HepG2 (cell line): ENCODE results near the gene STRN4. TPM values are rescaled to one million over a fixed set of nuclear protein-coding genes. Genes with fewer than 3 reads are reported as not detected.

ENCODE experiments used
- ATAC-seq: fragments of 200-7000 bp; cut with Tn5 transposase; 3 replicates; pipeline ENCODE4 v1.9.1; 2020; ENCODE audit warnings: mild to moderate bottlenecking, moderate library complexity
- BruUV-seq: library from RNA; stranded (reverse); fragments of 400-500 nt; replicated peaks from 2 replicates; lab custom pipeline; 2021; lab: Mats Ljungman, UMichigan
- CTCF ChIA-PET: fragments of 300-600 bp; formaldehyde crosslinking; extraction: SDS; loops from one replicate; lab custom pipeline; 2021; ENCODE audit warnings: low total read pairs, inconsistent platforms, low intra/inter-chr PET ratio; lab: Yijun Ruan, JAX
- POLR2A ChIA-PET: fragments of 350-600 bp; sonication (Branson Sonifier 250); formaldehyde crosslinking; loops from one replicate; lab custom pipeline; 2020; ENCODE audit warnings: antibody characterized with exemption, inconsistent platforms; lab: Yijun Ruan, JAX
- DNase-seq: peaks from one replicate; pipeline ENCODE4 v3.0.0-alpha.2; 2015; ENCODE audit warnings: low spot score
- FAIRE-seq: peaks from 3 replicates; lab custom pipeline; 2011; peaks lifted over from hg19 to GRCh38; lab: Jason Lieb, UNC
- H2AFZ ChIP-seq: one replicate; pipeline ENCODE4 v1.6.1; 2011; ENCODE audit warnings: low read length, inconsistent platforms
- H3K27ac ChIP-seq: fragments of 300-600 bp; 3 replicates; pipeline ENCODE4 v1.8.0; 2011; ENCODE audit warnings: mixed run types, mild to moderate bottlenecking, mixed read lengths, low read length, inconsistent platforms; ENCODE audit not compliant: insufficient read depth; ENCODE audit errors: extremely low read length
- H3K27me3 ChIP-seq, 2 experiments: fragments of 200-600 bp in 1 of 2; 2 replicates in 1 of 2; 3 replicates in 1 of 2; pipeline versions ENCODE4 v1.6.0 to v1.8.0; 2011; ENCODE audit warnings: low read length in 2 of 2, mild to moderate bottlenecking in 2 of 2, moderate library complexity in 2 of 2, inconsistent platforms in 1 of 2; ENCODE audit not compliant: insufficient read depth in 2 of 2, control insufficient read depth in 1 of 2
- H3K36me3 ChIP-seq, 2 experiments: fragments of 200-600 bp in 1 of 2; replicated peaks in 1 of 2; 2 replicates in 1 of 2; 3 replicates in 1 of 2; pipeline versions ENCODE4 v1.5.1 to v1.8.0; 2011; ENCODE audit warnings: low read length in 2 of 2, inconsistent platforms in 1 of 2; ENCODE audit not compliant: insufficient read depth in 2 of 2, control insufficient read depth in 1 of 2
- H3K4me1 ChIP-seq: 2 replicates; pipeline ENCODE4 v1.5.1; 2012; ENCODE audit warnings: low read length, inconsistent platforms; ENCODE audit not compliant: insufficient read depth
- H3K4me2 ChIP-seq: 2 replicates; pipeline ENCODE4 v1.6.0; 2011; ENCODE audit warnings: low read depth, low read length, inconsistent platforms
- H3K4me3 ChIP-seq, 3 experiments: fragments of 200-600 bp in 1 of 3; sonication (generic), shearing (Covaris generic) in 1 of 3; replicated peaks in 1 of 3; 2 replicates each; pipeline ENCODE4 v1.5.1; 2011 to 2016; ENCODE audit warnings: low read length in 3 of 3, inconsistent platforms in 2 of 3, low read depth in 2 of 3, mild to moderate bottlenecking in 2 of 3, control low read depth in 1 of 3, mixed read lengths in 1 of 3; ENCODE audit not compliant: insufficient read depth in 1 of 3
- H3K79me2 ChIP-seq: one replicate; pipeline ENCODE4 v1.6.1; 2011; ENCODE audit warnings: low read length, inconsistent platforms; ENCODE audit not compliant: insufficient read depth
- H3K9ac ChIP-seq: 2 replicates; pipeline ENCODE4 v1.6.0; 2011; ENCODE audit warnings: mild to moderate bottlenecking, low read depth, low read length, inconsistent platforms; ENCODE audit not compliant: insufficient read depth
- H3K9me3 ChIP-seq: 2 replicates; pipeline ENCODE4 v1.5.1; 2012; ENCODE audit warnings: mild to moderate bottlenecking, low read length
- H4K20me1 ChIP-seq: 2 replicates; pipeline ENCODE4 v1.6.0; 2011; ENCODE audit warnings: inconsistent platforms, mild to moderate bottlenecking, low read length, moderate library complexity; ENCODE audit not compliant: insufficient read depth
- GPN1 ChIP-seq: sonication (generic); formaldehyde crosslinking; IDR thresholded peaks from 2 replicates; pipeline ENCODE4 v1.5.1; 2020; ENCODE audit warnings: missing genetic modification reagents, borderline replicate concordance
- HIVEP1 ChIP-seq: sonication (generic); formaldehyde crosslinking; IDR thresholded peaks from 2 replicates; pipeline ENCODE4 v1.4.0; 2020; ENCODE audit warnings: mild to moderate bottlenecking, missing genetic modification reagents
- JUNB ChIP-seq: sonication (generic); formaldehyde crosslinking; IDR thresholded peaks from 2 replicates; pipeline ENCODE4 v1.8.0; 2022; ENCODE audit warnings: missing genetic modification reagents, mild to moderate bottlenecking, borderline replicate concordance
- KDM2A ChIP-seq: sonication (generic); formaldehyde crosslinking; IDR thresholded peaks from 2 replicates; pipeline ENCODE4 v1.4.0; 2020; ENCODE audit warnings: low read depth, missing genetic modification reagents, borderline replicate concordance
- PAF1 ChIP-seq: IDR thresholded peaks from 2 replicates; pipeline ENCODE4 v1.6.1; 2016; ENCODE audit warnings: missing genetic modification reagents, missing compliant biosample characterization
- POLR2G ChIP-seq: fragments of 200-400 bp; formaldehyde crosslinking; IDR thresholded peaks from 2 replicates; pipeline ENCODE4 v1.6.1; 2018; ENCODE audit warnings: mild to moderate bottlenecking, low read depth, low read length, moderate library complexity
- PRPF4 ChIP-seq: fragments of 200-400 bp; formaldehyde crosslinking; IDR thresholded peaks from 2 replicates; pipeline ENCODE4 v1.6.1; 2016; ENCODE audit warnings: low read length, low read depth; ENCODE audit not compliant: poor library complexity, severe bottlenecking
- RAD51 ChIP-seq: fragments of 450-650 bp; IDR thresholded peaks from 2 replicates; pipeline ENCODE4 v1.6.1; 2016; ENCODE audit warnings: borderline replicate concordance
- RELA ChIP-seq: sonication (generic); formaldehyde crosslinking; IDR thresholded peaks from 2 replicates; pipeline ENCODE4 v1.4.0; 2020; ENCODE audit warnings: missing genetic modification reagents
- SCMH1 ChIP-seq: sonication (generic); formaldehyde crosslinking; IDR thresholded peaks from 2 replicates; pipeline ENCODE4 v1.9.0; 2021; ENCODE audit warnings: missing genetic modification reagents, mild to moderate bottlenecking, borderline replicate concordance
- SETDB1 ChIP-seq: sonication (generic); formaldehyde crosslinking; IDR thresholded peaks from 2 replicates; pipeline ENCODE4 v1.5.1; 2020; ENCODE audit warnings: missing genetic modification reagents, mild to moderate bottlenecking, borderline replicate concordance
- THAP8 ChIP-seq: sonication (generic); formaldehyde crosslinking; IDR thresholded peaks from 2 replicates; pipeline ENCODE4 v1.5.1; 2020; ENCODE audit warnings: missing genetic modification reagents, mild to moderate bottlenecking, borderline replicate concordance
- ZNF432 ChIP-seq: sonication (generic); formaldehyde crosslinking; IDR thresholded peaks from 2 replicates; pipeline ENCODE4 v1.5.0; 2020; ENCODE audit warnings: missing genetic modification reagents, mild to moderate bottlenecking, borderline replicate concordance
- ZNF891 ChIP-seq: sonication (generic); formaldehyde crosslinking; IDR thresholded peaks from 2 replicates; pipeline ENCODE4 v1.5.0; 2020; ENCODE audit warnings: mild to moderate bottlenecking, missing genetic modification reagents
- WGBS: methylation state at CpG from one replicate; pipeline ENCODE4 v1.1.6; 2017; ENCODE audit warnings: low lambda C conversion rate; 5-methylcytosine and 5-hydroxymethylcytosine counted together
- in situ Hi-C: cut with HindIII; loops from 2 replicates; pipeline ENCODE4 v1.10.0; 2017; ENCODE audit warnings: low pct_unique_long_range_greater_than_20kb; ENCODE audit not compliant: extremely low pct_ligation_motif_present
- intact Hi-C: fragments of 100-400 bp; cut with micrococcal nuclease; formaldehyde crosslinking; loops from one replicate; pipeline ENCODE4 v1.10.0; 2022; ENCODE audit not compliant: unreplicated experiment
- polyA plus RNA-seq, 8 experiments: library from polyadenylated mRNA; depleted of rRNA in 3 of 8; stranded (reverse) in 7 of 8; unstranded in 1 of 8; fragments of >200 nt; fragmentation: Illumina TruSeq in 4 of 8; extraction: Trizol in 4 of 8; gene quantifications; 2 replicates each; pipeline versions ENCODE4 v1.2.1 to v1.2.3, GENCODE V29; 2011 to 2016; ENCODE audit warnings: low read depth in 4 of 8, missing spikeins in 1 of 8, mixed read lengths in 1 of 8; ENCODE audit not compliant: insufficient read depth in 1 of 8
- total RNA-seq, 5 experiments: library from RNA; depleted of rRNA; stranded (reverse); fragments of >200 nt; fragmentation: Illumina TruSeq; extraction: Trizol; gene quantifications; 2 replicates each; pipeline ENCODE4 v1.2.3, GENCODE V29; 2016; ENCODE audit warnings: low read depth in 1 of 5
- TF ChIP-seq, protein P1 (sequence below): sonication (generic); formaldehyde crosslinking; IDR thresholded peaks from 2 replicates; pipeline ENCODE4 v1.4.0; 2020; ENCODE audit warnings: mild to moderate bottlenecking, missing genetic modification reagents

The STRN4 gene
- total and polyA plus RNA-seq, 2 of the 13 experiments (the other 11 are each of a cell fraction or from before 2014, with no cell fraction given): 43.1 to 57.3 TPM

DNA sequence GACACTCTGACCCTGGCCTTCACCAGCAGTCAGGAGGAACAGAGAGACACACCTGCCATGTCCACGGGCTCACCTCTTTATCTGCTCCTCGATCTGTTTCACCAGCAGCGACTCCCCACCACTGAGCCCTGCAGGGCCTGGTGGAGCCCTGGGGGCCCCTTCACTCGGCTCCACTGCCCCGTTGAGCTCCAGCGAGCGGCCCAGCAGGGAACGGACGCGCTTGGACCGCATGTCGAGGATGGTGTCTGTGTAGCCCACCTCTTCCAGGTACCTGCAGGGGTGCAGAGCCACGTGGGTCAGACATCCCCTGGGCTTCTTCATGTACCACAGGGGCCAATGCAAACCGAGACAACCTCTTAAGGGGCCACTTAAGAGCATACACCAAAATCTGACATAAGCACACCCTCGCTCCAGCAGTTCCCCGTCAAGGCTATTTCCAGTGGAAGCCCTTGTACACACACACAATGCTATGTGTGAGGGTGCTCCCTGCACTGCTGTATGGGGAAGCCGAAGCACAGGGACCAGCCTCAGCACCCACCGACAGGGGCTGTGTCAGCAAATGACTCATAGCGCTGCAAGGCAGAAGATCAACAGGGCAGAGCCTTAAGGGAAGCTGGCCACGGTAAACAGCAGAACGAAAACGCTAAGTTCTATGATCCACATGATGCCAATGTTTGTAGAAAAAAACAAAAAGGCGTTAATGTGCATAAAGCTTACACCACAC is 13.1 kb downstream of the STRN4 start:
- peaks cover 49 to 82% of the 10 kb centered on the region in 2 experiments for H3K36me3 ChIP-seq
- no peak overlapping the region for H3K27ac ChIP-seq
- in situ Hi-C loops (no loop called here), intact Hi-C loops (no loop called here)
- WGBS: 95% methylated on average over 11 of the region's 23 CpGs
- no TSS peak for BruUV-seq
- peaks cover 4% of the 10 kb centered on the region for H3K79me2 ChIP-seq
- H3K9me3 ChIP-seq: no peaks in the 10 kb centered on the region
- H3K4me3 ChIP-seq: no peak overlapping the region
- DNase-seq: no peak
- H3K4me2 ChIP-seq: no peak overlapping the region
- TF ChIP-seq HIVEP1 (CRISPR knock-in tag): no peak
- TF ChIP-seq JUNB: no peak
- TF ChIP-seq ZNF891 (CRISPR knock-in tag): no peak
- TF ChIP-seq GPN1: no peak
- no peak for TF ChIP-seq SETDB1 (CRISPR knock-in tag)
- no peak for TF ChIP-seq RELA
- no peak for TF ChIP-seq SCMH1 (CRISPR knock-in tag)
- no peak overlapping the region for H2AFZ ChIP-seq
- H4K20me1 ChIP-seq: peaks cover 17% of the 10 kb centered on the region; the same call in 1 of the 2 replicates
- POLR2A ChIA-PET: no interaction called here
- no peak for FAIRE-seq
- CTCF ChIA-PET: no interaction called here
- no peaks in the 10 kb centered on the region for H3K27me3 ChIP-seq
- H3K9ac ChIP-seq: no peak overlapping the region
- no peaks in the 10 kb centered on the region for H3K4me1 ChIP-seq
- no peak for ATAC-seq

DNA sequence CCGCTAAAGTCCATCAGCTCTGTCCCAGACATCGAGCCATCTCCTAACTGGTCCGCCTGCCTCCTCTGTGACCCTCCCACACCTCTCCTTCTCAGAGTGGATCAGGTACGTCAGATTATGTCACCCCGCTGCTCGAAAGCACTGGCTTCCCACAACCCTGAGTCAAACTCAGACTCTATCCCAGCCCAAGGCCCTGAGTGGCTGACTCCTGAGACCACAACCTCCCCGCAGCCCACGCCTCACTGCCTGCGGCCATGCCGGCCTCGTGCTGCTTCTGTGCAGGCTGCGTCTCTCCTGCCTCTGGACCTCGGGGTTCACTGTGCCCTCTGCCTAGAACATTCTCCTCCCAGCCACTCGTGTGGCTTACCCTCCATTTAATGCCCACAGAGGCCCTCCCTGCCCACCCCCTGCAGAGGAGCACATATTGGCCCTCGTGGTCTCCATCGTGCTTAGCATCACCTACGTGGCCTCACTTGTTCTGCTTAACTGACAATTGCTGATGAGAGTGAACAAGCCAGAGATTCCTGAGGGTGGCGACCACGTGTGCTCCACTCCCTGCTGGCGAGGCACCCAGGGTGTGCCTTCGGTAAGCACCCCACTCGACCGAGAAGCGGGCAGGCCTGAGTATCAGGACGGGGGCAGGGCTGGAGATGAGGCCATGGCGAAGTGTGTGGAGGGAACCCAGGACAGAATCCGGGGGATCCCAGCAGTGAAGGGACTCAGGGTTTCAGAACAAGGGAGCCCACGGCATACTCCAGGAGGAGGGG is 13.9 kb downstream of the STRN4 start:
- H3K36me3 ChIP-seq: peaks cover 50 to 82% of the 10 kb centered on the region in 2 experiments
- BruUV-seq: no TSS peak
- H2AFZ ChIP-seq: no peak overlapping the region
- no peaks in the 10 kb centered on the region for H3K4me1 ChIP-seq
- FAIRE-seq (no peak), ATAC-seq (no peak), DNase-seq (no peak)
- no peaks in the 10 kb centered on the region for H3K27me3 ChIP-seq
- H4K20me1 ChIP-seq: peaks cover 17% of the 10 kb centered on the region; the same call in 1 of the 2 replicates
- POLR2A ChIA-PET: no interaction called here
- H3K79me2 ChIP-seq: peaks cover under 1% of the 10 kb centered on the region
- H3K27ac ChIP-seq: no peak overlapping the region
- intact Hi-C loops: no loop called here
- TF ChIP-seq RAD51: no peak
- no peak for TF ChIP-seq PAF1 (CRISPR knock-in tag)
- no peak for TF ChIP-seq KDM2A
- 0 out of 2 replicates have a peak, but pooled peaks have one; percentile 8 for TF ChIP-seq POLR2G
- TF ChIP-seq ZNF432 (CRISPR knock-in tag): no peak
- TF ChIP-seq, protein P1, sequence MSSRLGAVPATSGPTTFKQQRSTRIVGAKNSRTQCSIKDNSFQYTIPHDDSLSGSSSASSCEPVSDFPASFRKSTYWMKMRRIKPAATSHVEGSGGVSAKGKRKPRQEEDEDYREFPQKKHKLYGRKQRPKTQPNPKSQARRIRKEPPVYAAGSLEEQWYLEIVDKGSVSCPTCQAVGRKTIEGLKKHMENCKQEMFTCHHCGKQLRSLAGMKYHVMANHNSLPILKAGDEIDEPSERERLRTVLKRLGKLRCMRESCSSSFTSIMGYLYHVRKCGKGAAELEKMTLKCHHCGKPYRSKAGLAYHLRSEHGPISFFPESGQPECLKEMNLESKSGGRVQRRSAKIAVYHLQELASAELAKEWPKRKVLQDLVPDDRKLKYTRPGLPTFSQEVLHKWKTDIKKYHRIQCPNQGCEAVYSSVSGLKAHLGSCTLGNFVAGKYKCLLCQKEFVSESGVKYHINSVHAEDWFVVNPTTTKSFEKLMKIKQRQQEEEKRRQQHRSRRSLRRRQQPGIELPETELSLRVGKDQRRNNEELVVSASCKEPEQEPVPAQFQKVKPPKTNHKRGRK (CRISPR knock-in tag): no peak
- TF ChIP-seq PRPF4: no peak
- no peak for TF ChIP-seq THAP8 (CRISPR knock-in tag)
- no peak overlapping the region for H3K4me3 ChIP-seq
- CTCF ChIA-PET: no interaction called here
- no peaks in the 10 kb centered on the region for H3K9me3 ChIP-seq
- no peak overlapping the region for H3K9ac ChIP-seq
- H3K4me2 ChIP-seq: no peak overlapping the region
- in situ Hi-C loops: no loop called here
- 98% methylated on average over 26 of the region's 28 CpGs for WGBS
